Measurements from ENCODE around the gene DTNB. TPM values are rescaled to one million over a fixed set of nuclear protein-coding genes. Genes with fewer than 3 reads are reported as not detected.

Gene DTNB
- total RNA-seq, 2 experiments from 2014 or later: 27.3 to 29.1 TPM

DNA sequence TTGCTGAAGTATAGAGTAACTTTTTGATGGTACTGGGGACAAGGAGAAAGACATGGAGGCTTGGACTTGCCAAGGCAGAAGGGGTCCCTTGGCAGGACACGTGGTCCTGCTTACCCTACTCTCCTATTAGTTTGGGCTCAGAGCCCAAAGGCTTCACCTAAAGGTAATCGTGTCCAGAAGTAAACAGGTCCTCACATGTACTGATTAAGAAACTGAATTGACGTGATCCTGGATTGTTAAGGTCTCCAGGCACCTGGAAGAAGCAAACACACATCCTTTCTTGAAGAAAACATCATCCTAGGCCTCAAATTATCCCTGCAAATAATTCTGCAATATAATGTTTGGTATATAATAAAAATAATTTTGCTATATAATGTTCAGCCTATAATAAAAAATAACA, 50.0 kb downstream of the DTNB start:
- ChIA-PET CTCF (interaction anchor here (0.9 to 2.3 kb wide), 2 partner anchors 17 to 77 kb away, joined by 3 to 9 read pairs; no protein-coding TSS in a partner anchor), POLR2A (no interaction called here)
- H3K9me3 Mint-ChIP-seq: no peaks in the 10 kb centered on the region
- ATAC-seq (no peak), DNase-seq (no peak)
- intact Hi-C loops (cut with micrococcal nuclease): no loop called here
- H3K36me3 Mint-ChIP-seq (ENCODE audit: low read depth): peaks cover 14% of the 10 kb centered on the region
- H3K4me1 Mint-ChIP-seq (ENCODE audit: low read depth): peaks cover 2% of the 10 kb centered on the region
- H3K27me3 Mint-ChIP-seq: no peaks in the 10 kb centered on the region
- no peak overlapping the region for H3K27ac Mint-ChIP-seq
- TF ChIP-seq, protein P1, sequence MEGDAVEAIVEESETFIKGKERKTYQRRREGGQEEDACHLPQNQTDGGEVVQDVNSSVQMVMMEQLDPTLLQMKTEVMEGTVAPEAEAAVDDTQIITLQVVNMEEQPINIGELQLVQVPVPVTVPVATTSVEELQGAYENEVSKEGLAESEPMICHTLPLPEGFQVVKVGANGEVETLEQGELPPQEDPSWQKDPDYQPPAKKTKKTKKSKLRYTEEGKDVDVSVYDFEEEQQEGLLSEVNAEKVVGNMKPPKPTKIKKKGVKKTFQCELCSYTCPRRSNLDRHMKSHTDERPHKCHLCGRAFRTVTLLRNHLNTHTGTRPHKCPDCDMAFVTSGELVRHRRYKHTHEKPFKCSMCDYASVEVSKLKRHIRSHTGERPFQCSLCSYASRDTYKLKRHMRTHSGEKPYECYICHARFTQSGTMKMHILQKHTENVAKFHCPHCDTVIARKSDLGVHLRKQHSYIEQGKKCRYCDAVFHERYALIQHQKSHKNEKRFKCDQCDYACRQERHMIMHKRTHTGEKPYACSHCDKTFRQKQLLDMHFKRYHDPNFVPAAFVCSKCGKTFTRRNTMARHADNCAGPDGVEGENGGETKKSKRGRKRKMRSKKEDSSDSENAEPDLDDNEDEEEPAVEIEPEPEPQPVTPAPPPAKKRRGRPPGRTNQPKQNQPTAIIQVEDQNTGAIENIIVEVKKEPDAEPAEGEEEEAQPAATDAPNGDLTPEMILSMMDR (IDR thresholded peaks at IDR 0.05): no peak
- H3K4me3 Mint-ChIP-seq: no peak overlapping the region

DNA sequence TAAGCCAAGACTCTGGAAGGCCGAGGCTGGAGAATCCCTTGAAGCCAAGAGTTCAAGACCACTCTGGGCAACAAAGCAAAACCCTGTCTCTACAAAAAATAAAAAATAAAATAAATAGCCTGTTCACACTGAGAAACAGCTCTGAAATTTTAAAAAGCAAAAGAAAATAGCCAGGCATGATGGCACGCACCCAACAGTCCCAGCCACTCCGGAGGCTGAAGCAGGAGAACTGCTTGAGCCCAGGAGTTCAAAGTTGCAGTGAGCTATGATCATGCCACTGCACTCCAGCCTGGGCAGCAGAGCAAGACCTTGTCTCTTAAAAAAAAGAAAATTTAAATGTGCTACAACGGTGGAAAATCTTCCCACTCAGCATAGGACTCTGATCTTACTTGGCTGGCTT, 52.7 kb downstream of the DTNB start:
- ATAC-seq (no peak), DNase-seq (no peak)
- intact Hi-C loops (cut with micrococcal nuclease): no loop called here
- no peak overlapping the region for H3K27ac Mint-ChIP-seq
- POLR2A ChIA-PET: interaction anchor here (1.0 kb wide), 1 partner anchor 142 kb away, joined by 4 read pairs; no protein-coding TSS in a partner anchor
- H3K27me3 Mint-ChIP-seq: no peaks in the 10 kb centered on the region
- H3K4me1 Mint-ChIP-seq (ENCODE audit: low read depth): peaks cover 2% of the 10 kb centered on the region
- no peaks in the 10 kb centered on the region for H3K9me3 Mint-ChIP-seq
- CTCF ChIA-PET: interaction anchor here (1.2 to 3.3 kb wide), 2 partner anchors 14 to 330 kb away, joined by 3 to 33 read pairs; no protein-coding TSS in a partner anchor
- no peak overlapping the region for H3K4me3 Mint-ChIP-seq
- H3K36me3 Mint-ChIP-seq (ENCODE audit: low read depth): peaks cover 6% of the 10 kb centered on the region
- TF ChIP-seq, protein P1 (IDR thresholded peaks at IDR 0.05): no peak

DNA sequence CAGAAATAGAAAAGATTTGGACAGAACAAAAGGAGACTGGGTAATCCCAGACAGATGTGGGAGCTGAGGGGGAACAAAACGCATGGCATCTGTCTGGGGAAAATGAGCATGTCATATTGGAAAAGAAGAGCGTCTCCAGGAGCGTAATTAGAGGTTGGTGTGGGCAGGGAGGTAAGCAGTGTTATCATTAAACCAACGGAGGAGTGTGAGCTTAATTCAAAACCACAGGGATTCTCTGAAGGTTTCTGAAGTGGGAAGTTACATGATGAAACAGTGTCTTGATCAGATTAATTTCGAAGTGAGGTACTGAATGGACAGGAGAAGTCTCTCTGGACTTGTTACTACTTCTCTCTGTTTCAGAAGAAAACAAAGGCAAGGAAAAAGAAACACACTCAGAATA, 53.3 kb downstream of the DTNB start:
- H3K27me3 Mint-ChIP-seq: no peaks in the 10 kb centered on the region
- no peak overlapping the region for H3K27ac Mint-ChIP-seq
- peaks cover 2% of the 10 kb centered on the region for H3K4me1 Mint-ChIP-seq (ENCODE audit: low read depth)
- ATAC-seq (no peak), DNase-seq (no peak)
- TF ChIP-seq, protein P1 (IDR thresholded peaks at IDR 0.05): no peak
- POLR2A ChIA-PET: interaction anchor here (1.0 kb wide), 1 partner anchor 143 kb away, joined by 4 read pairs; no protein-coding TSS in a partner anchor
- H3K4me3 Mint-ChIP-seq: no peak overlapping the region
- no peaks in the 10 kb centered on the region for H3K9me3 Mint-ChIP-seq
- peaks cover 6% of the 10 kb centered on the region for H3K36me3 Mint-ChIP-seq (ENCODE audit: low read depth)
- intact Hi-C loops (cut with micrococcal nuclease): no loop called here
- CTCF ChIA-PET: interaction anchor here (1.2 to 3.3 kb wide), 2 partner anchors 13 to 331 kb away, joined by 3 to 33 read pairs; no protein-coding TSS in a partner anchor

DNA sequence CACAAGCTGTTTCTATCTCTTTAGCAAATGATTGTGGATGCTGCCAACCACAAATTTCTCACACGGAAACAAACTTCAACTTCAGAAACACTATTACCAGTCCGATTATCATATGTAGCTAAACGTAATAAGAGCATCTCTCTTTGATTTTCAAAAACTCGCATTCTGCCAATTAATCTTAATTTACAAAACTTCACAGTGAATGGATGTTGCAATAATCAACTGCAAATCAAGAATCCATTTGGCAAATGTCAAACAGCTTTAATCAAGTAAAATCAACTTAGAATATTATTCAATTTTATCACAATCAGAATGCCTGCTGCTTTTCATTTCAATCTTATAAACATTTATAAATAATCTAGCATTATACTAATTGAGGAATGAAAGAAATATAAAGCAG, 54.2 kb downstream of the DTNB start:
- no peaks in the 10 kb centered on the region for H3K9me3 Mint-ChIP-seq
- DNase-seq (no peak), ATAC-seq (no peak)
- H3K4me1 Mint-ChIP-seq (ENCODE audit: low read depth): peaks cover 2% of the 10 kb centered on the region
- intact Hi-C loops (cut with micrococcal nuclease): no loop called here
- ChIA-PET POLR2A (no interaction called here), CTCF (interaction anchor here (1.6 to 3.3 kb wide), 2 partner anchors 12 to 257 kb away, joined by 4 to 33 read pairs; no protein-coding TSS in a partner anchor)
- TF ChIP-seq, protein P1 (IDR thresholded peaks at IDR 0.05): no peak
- no peaks in the 10 kb centered on the region for H3K27me3 Mint-ChIP-seq
- no peak overlapping the region for H3K4me3 Mint-ChIP-seq
- H3K36me3 Mint-ChIP-seq (ENCODE audit: low read depth): peaks cover 6% of the 10 kb centered on the region
- no peak overlapping the region for H3K27ac Mint-ChIP-seq

DNA sequence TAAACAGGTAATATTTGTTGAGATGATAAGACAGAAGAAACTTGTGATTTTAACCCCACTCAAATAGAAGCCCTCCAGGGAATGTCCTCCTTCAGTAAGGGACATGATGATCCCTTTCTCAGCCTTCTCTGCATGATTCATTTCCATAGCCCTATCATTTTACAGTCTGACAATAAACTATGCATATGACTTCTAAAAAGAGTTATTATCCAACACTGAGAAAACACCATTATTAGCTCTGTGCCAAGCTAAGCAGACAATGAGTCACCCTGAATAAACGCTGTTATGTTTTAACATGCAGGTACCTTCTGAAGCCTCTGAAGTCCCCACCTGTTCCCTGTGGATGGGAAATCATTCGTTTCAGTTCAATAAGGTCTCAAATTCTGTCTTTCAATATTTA, 54.7 kb downstream of the DTNB start:
- H3K4me1 Mint-ChIP-seq (ENCODE audit: low read depth): peaks cover 2% of the 10 kb centered on the region
- TF ChIP-seq, protein P1 (IDR thresholded peaks at IDR 0.05): no peak
- POLR2A ChIA-PET: no interaction called here
- H3K4me3 Mint-ChIP-seq: no peak overlapping the region
- no peaks in the 10 kb centered on the region for H3K27me3 Mint-ChIP-seq
- no peaks in the 10 kb centered on the region for H3K9me3 Mint-ChIP-seq
- intact Hi-C loops (cut with micrococcal nuclease): no loop called here
- no peak for DNase-seq
- no peak overlapping the region for H3K27ac Mint-ChIP-seq
- peaks cover 6% of the 10 kb centered on the region for H3K36me3 Mint-ChIP-seq (ENCODE audit: low read depth)
- CTCF ChIA-PET: interaction anchor here (1.6 to 3.3 kb wide), 2 partner anchors 12 to 256 kb away, joined by 4 to 33 read pairs; no protein-coding TSS in a partner anchor
- no peak for ATAC-seq
